ENCODE data around the gene BCAS3.
A peak's percentile ranks its signal among the peaks of the same experiment; 100 is the strongest.

Gene BCAS3

DNA sequence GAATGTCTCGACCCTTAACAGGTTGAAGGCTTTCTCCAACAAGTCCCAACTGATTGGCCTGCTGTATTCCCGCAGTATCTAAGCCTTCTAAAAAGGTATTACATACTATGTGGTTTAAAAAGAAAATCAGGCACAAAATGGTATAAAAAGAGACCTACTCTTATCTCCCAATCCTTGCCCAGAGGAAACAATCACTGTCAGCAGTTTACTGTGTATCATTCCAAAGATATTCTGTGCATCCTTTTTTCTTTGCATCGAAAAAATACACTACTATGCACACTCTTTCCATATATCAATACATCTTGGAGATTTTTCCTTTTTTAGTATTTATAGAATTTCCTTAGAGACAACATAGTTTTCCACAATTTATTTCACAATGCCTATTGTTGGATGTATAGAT lies 603.2 kb downstream of the BCAS3 start:
- DNase-seq: no peak

DNA sequence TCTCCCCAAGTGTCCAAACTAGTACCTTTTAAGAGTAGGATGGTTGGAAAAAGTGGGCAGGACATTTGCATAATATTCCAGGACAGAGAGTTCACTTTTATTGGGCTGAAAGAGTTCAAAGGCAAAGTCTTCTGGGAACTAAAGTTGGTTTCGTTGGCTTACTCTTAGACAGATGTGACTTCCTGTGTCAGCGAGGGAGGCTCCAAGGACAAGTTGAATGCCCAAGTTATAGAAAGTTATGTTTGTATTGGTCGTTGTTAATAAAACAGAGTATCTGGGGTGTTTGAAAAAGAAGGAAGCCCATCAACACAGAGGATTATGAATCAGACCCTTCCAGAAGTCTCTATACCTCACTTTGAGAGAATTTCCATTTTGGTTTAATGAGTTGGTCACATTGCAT lies 604.7 kb downstream of the BCAS3 start:
- no peak for DNase-seq

DNA sequence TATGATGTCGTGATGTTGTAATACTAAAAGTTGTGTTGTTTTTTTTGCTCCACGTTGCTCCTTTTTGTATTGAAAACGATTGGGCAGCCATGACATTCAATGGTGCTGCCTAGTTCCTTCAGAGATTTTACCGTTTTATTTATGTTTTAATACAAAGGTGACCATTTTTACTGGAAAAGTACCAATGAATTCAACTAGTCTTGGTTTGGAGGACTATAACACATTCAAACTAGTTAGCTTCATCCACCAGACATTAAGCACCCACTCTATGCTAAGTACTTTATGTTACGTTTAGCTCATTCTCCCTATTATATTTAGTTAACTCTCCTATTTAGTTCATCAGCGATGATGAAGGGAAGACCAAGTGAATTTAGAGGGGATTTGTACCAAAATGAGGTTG lies 605.4 kb downstream of the BCAS3 start:
- no peak for DNase-seq

DNA sequence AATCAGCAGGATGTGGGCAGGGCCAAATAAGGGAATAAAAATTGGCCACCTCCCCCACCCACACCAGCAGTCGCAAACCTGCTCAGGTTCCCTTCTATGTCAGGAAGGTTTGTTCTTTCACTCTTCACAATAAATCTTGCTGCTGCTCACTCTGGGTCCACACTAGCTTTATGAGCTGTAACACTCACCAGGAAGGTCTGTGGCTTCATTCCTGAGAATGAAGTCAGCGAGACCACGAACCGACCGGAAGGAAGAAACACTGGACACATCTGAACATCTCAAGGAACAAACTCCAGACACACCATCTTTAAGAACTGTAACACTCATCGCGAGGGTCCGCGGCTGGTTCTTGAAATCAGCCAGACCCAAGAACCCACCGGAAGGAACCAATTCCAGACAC lies 606.5 kb downstream of the BCAS3 start:
- DNase-seq: no peak

DNA sequence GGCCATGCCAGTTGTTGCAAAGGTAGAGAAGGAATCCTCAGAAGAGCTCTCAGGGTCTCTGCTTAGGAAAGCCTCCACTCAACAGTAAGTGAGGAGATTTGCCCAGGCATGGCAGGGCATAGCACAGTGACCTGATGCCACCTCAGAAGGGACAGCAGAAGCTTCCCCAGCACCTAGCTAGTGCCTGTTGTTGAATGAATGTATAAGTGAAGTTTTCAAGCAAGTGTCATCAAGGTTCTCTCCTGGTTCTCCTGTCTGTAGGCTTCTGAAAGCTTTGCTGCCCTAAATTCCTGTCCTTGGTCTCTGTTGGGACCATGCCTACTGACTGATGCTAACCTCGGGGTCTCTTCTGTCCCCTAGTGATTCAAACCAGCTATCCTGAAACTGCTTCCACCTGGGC lies 607.1 kb downstream of the BCAS3 start:
- no peak for DNase-seq

DNA sequence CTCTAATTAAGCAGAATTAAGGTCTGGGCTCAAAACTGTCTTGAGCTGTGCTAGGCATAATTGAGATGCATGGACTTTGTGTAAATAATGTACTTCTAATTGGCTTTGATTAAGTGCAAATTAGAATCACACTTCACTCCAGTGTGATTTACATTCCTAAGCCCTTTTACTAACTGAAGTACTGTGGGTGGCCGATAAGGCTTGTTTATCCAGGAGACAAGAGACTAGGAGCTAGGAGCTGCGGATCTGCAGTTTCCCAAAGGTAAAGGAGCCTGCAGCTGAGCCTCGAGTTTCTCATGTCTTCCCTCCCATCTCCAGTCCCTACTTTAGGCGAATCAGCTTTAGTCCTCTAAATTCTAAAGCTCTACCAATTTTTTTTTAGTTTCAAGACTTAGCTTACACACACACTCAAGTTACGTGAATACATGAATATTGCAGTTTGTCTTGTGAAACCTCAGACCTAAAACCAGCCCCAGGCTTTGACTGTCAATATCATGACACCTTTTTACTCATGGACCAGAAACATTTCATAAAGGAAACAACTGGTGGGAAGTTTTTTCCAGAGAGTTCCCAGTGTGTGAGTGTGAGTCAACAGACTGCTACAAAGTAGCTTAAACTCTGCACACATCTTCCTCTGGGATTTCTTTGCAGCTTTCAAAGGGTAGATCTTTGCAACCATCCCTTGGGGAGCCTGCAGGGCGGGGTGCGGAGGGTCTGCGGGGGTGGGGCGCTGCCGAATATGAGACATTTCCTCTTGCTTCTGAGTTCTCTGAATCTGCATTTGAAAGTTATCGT lies 608.1 kb downstream of the BCAS3 start:
- peak; percentile 41 for DNase-seq

DNA sequence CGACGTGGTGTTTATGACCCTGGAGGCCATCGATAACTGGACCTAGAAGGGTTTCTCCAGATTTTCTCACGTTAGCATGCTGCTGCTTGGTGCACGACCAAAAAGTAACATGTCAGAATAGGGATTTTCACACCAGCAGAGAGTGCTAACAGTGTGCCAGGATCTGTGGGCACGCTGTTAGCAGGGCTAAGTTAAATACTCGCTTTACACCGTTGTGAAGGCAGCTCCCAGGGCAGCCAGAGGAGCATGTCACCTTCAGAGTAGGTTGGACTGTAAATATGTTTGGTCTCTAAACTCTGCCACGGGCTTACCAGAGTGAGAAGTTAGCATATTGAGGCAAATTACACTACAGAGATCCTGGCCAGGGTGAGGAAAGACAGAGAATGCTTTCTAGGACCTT lies 608.8 kb downstream of the BCAS3 start:
- DNase-seq: no peak

DNA sequence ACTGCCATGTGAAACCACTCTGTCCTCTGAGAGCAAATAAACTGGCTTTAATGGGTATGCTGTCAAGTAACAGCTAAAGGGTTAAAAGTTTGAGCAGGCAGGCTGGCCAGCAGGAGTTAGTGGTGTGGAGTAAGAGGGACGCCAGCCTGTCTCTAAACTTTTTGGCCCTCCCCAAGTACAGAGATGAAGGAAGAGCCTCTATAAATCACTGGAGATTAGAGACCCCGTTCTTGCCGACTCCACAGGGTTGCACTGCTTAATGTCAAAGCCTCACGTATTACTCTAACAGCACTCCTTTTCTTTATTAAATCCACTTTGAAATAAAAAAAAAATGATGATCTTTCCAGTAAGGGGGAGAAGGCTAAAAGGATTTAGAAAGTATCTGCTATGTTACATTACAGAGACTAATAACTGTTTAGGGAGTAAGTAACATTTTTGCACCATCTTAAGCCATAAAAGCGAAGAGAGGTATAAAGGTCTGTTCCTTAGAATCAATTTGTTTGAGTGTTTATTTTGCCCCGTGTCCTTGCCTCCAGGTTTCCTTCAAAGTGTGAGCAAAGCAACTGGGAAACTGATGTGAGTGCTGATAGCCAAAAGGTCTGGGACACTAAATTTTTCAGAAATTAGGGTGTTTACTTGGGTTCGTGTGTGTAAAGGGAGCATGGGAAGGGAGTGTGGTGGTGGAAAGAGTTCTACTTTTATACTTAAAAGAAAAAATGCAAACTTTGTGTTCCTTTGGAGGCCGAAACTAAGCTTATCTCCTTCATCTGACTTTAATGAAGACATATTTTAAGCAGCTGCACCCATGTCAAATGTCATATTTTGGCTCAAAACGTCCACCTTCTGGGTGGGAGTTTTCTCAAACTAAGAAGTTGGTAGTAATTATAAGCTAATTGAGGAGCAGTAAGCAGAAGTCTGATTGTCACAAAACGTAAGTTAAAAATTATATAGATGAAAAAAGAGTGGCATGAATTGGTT lies 612.0 kb downstream of the BCAS3 start:
- DNase-seq: no peak

DNA sequence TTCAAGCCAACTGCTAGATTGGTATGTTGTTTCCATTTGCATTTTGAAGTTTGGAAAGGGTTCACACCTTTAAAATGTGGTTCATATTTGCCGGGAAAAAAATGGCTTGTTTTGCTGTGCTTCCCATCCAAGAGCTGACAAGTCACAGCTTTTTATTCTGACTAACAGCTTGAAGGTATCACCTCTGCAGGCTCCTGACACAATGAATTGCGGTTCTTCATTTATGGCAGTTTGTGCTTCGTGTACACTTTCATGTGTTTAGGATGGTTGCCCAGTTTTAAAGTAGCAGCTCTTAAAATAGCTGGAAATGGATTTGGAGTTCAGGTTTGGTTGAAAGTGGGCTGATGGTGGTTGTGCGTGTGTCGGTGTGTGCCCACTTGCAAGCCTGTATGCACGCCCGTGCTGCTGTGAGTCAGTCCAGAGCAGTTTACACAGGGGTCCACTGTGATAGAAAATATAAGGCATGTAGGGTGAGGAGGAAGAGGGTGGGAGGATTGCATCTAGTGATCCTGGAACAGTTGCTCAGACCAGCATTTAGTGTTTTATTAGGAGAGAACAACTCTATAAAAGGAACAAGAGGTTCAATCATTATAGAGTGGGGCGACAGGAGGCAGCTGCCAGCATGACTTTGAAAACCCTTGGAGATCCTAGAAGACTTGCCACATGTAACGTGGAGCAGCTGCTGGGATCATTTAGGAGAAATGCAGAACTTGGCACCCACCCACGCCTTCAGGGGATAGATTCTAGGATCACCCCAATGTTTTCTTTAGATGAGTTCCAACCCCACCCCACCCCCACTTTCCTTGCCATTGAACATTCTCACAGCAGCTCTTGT lies 614.0 kb downstream of the BCAS3 start:
- no peak for DNase-seq

DNA sequence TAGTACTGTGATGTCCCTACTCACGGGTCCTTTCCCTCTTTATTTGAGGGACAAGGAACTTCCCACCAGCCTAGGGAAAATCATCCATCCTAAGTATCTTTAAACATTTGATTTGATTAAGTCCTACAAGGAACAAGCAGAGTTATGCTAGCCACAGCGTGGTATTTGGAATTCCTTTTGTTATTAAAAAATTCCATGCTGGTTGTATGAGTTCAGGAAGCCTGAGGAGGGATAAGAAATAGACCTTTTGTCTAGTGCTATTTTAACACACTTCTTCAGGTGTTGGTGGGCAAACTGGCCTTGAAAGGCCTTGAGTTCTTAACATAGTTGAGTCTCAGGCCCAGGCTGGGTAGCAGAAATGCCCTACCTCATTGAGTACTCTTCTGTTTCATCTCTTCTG lies 616.6 kb downstream of the BCAS3 start:
- no peak for DNase-seq

DNA sequence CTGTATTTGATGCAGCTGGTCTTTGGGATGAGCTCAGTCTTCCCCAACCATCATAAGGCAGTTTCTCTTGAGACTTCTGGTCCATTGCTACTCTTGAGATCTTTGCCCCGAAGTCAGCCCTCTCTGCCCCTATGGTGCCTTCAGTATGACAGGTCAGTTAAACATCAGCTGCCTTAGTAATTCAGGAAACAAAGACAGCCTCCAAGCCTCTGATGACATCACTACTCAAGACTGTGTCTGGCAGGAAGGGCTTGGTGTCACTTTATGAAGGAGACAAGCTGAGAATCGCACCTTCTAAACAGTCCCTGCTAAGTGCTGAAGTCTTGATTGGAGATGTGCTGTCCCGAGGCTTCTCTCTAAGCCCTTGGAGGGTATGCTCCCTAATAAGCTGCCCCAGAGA lies 617.1 kb downstream of the BCAS3 start:
- DNase-seq: no peak

DNA sequence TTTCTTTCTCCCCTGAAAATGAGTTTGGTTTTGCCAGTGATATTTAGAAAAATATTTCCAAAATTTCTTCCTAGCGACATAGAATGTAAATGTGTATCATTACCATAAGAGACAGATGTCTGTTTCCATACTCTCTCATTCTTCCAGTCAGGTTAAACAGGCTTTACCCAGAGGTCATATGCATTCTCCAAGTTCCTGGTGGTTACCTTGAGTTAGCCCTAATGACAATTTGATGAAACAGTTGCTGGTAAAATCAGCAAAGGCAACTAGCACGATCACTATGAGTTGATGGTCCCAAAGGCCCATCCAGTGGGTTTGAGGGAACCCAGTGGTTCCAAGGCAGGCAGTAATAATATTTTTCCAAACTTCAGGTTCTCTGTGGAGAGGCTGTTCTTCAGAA lies 618.4 kb downstream of the BCAS3 start:
- no peak for DNase-seq

DNA sequence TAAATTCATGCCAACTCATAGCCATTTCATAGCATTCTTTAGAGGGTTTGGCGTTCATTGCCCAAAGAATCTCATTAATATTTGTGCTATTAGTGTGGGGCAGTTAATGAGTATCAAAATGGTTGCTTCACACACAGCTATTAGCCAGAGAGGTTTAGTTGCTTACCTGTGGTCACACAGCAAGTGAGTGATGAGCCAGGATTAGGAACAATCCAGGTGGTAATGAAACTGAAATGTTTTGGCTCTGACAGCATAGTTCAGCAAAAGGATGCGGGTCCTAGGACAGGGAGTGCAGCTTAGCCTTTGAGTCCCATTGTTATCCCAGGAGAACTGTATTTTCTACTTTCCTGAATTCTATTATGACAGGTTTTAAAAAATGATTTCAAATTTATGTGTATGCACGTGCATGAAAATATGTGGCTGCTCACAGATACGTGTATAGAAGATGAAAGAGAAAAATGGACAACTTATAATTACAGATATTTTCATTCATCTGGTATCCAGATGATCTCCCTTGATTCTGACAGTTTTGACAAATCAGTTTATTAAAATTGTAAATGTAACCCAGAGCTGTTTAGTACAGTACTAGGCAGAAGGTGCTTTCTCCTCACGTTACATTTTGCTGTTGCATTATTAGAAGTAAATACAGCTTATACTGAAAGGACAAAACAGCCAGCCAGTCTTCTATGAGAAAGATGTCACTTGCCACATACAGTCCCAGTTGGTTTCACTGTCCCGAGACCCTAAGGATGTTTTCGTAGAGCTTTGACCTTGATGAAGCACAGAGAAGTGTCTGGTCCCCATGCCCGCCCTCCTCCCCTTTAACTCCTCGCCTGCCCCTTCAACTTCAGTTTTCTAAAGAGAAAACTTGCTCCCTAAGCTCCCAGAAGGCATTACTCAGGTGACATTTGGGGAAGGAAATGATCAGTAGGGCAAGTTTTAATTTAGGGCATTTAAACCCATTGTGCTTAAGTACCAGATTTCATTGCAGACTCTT lies 622.2 kb downstream of the BCAS3 start:
- DNase-seq: no peak

DNA sequence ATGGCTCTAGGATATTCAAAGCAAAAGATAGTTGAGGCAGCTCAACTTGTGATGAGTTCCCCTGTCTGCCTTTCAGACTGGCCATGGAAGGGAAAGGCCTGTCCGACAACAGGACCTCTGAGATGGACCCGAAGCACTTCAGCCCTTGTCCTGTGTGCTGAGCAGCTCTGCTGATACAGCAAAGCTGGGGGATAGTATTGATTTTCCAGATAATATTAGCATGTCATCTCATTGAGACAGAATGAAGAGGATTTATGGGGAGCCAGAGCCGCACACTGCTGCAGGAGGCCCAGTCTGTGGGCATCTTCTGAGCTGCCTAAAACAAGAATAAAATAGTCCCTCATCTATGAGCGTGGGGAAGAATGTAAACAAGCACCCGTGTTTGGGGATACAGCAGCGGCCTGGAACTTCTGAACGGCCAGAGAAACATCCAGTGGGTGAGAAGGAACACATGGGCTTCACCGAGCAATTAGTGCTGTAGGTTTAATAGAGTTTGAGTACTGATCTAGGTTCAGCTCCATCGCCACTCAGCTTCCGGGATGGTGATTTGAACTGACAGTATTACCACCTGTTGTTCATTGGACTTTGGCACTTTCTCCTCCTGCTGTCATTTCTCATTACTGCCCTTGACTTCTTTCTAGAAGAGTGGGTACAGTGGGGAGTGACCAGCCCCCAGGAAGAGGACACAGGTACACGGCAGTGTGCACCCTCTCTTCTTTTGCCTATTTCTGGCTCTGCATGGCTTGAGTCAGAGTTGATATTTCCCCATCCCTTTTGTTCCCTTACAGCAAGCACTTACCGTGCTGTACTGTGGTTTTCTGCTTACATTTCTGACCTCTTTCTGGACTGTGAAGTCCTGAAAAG lies 625.5 kb downstream of the BCAS3 start:
- no peak for DNase-seq

DNA sequence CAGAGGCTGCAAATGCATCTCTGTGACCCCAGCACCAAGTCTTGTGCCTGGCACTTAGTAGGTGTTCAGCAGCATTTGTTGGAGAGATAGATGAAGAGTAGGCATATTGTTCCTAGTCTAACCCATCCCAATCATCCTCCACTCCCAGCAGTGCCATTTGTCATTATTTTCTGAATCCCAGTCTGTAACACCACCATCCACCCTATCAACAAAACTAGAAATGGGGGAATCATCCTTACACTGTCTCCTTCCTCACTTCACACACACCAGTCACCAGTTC lies 626.1 kb downstream of the BCAS3 start:
- DNase-seq: no peak

DNA sequence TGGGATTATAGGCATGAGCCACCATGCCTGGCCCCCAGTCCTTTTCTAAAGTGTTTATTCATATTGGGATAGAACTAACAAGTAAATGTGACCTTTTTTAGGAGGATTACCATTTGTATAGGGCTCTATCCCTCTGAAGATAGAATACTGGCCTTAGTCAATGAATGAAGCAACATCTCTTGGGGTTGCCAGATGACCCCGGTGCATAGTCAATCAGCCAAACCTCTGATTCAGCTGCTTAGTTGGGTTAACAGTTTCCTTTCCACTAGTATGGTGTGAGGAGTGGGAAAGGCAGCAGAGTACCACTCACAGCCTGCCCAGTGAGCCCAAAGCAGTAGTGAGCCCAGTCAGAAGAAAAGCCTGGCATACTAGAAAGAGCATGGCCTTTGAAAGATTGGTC lies 627.4 kb downstream of the BCAS3 start:
- DNase-seq: no peak

DNA sequence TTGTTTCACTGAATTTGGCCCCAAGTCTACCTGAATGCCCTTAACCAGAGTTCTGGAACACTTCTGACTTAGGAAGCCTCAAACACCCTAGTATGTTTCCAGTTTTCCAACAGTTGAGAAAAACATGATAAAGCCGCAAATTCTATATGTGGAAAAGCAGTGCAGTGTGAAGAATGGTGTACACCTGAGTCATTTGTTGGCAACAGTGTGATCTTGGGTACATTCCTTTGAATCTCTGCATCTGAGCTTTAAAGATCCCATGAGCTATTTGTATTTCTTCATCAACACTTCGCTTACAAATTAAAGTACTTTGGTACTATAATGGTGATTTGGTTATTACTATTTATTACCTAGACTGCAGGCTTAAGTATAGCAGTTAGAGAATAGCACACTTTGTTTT lies 628.4 kb downstream of the BCAS3 start:
- no peak for DNase-seq

DNA sequence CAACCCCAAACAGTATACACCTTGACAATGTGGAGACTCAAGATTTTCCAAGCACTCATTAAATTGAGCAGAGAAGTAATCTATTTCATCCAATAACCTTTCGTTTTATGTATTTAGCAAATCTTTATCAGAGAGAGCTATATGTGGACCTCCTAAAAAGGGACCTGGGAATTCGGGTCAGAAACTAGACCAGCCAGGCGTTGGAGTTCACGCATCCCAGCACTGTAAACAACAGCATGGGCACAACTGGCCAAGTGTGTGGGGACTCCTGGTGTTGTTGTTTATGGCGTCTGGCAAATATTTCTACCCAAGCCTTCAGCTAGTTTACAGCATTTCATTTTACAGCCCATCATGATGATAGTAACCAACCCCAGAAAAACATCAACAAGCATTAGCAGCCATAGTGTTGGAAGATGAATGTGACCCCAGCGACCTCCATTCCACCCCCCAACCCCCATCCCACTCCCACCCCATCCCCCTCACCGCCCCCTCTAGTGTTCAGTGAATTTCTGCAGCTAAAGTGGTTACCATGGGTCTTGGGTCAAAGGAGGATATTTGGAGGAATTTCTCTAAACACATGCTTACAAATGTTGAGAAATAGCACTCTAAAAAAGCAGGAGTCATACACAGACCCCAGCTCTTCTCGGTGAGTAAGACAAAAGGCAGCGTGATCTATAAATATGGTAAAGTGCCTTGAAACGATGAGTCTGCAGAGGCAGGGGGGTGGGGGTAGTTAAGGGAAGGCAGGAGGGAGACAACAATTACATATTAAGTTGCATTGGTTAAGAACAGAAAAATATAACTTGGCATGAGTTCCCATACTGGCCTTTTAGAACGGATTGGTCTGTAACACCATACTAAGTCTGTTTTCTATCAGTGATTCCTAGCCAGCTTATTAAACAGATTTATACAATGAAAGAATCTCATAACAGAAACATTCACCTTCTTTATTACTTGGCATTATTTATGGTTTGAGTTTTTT lies 630.5 kb downstream of the BCAS3 start:
- DNase-seq: no peak

DNA sequence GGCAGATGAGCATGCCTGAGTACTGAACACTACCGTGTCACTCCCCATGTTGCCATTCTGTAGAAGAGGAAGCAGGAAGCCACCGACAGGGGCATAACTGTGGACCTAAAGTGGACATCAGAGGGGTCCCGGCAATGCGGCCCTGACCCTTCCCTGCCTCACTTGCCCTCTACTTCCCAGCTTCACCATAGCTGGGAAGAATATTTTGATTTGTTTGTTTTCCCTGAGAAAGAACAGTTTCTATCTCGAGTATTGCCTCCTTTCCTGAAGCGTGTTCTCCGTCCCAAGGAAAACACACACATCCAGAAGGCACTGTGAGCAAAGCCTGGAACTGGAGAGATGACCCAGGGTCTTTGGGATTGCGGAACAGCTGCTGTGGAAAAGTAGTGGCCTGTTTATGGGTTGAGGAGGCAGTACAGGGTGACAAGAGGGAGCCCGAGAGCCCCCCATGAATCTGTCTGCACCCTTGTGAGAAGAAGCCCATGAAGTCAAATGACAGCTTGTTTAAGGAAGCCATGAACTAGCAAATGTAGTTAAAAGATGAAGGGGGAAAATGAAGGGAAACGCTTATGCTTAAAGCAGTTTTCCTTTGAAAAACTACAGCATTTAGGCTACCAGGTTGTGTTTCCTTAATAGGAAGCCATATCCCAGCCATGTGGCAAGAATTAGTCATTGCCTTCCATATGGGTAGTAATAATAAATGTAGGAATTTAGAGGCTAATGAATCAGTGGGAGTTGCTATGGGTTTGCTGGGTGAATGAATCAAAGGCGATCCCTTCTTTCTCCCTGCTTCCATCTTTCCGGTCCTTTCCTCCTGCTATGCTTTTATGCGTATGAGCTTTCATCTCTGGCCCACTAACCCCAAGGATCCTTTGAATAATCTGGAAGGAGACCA lies 632.0 kb downstream of the BCAS3 start:
- no peak for DNase-seq
